Measurements from ENCODE around the gene KIF5B.
"Not testable (repeated sequence)": the region's sequence is repeated elsewhere in the genome, so short reads cannot be mapped to it uniquely, and the experiment has no call there.

The KIF5B gene

DNA sequence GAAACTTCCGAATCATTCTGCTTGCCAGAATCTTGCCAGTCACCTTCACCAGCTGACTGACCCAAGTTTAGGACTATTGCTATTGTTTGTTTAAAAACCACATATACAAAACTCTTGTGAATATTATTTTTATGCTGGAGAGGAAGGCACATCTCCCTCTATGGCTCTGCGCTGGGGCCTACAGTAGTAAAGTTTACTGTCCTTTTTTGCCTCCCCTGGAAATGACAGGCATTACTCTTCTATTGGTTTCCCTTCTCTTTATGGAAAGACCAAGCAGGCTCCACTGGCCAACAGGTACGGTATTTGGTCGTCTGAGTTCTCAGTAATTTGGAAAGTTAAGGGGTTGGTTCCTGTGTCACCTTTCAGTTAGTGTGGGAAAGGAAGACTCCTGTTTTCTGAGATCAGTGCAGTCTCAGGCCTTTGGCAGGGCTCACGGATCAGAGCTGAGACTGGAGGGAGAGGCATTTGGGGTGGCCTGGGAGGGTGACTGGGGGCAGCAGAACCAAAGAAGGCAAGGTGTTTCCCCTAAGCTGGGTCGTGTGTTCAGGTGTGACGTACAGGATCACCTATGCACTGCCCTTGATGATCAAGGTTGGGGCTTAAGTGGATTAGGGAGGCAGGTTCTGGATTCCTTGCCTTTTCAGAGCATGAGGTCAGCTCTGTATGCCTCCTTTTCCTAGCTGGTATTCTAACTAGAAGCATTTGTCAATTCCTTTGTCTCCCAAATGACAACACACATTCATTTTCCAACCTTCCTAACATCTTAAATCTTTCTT lies 16.0 kb upstream of the KIF5B start:
- Histone ChIP-seq H3K4me1 (ENCODE audit: control extremely low read depth in 1 of 4, control insufficient read depth in 4 of 4, insufficient read depth in 4 of 4, low read length in 3 of 4) (no peaks in the 10 kb centered on the region), H3K27ac (ENCODE audit: insufficient read depth in 1 of 2, low read depth in 1 of 2, low read length in 2 of 2, poor library complexity in 1 of 2, severe bottlenecking in 2 of 2) (no peak overlapping the region), H3K36me3 (ENCODE audit: control insufficient read depth in 4 of 4, insufficient read depth in 4 of 4, low read length in 3 of 4) (no peaks in the 10 kb centered on the region), H3K9me3 (ENCODE audit: control extremely low read depth in 1 of 5, control insufficient read depth in 4 of 5, insufficient read depth in 2 of 5, low read depth in 1 of 5, low read length in 4 of 5) (no peaks in the 10 kb centered on the region), H3K4me3 (ENCODE audit: control insufficient read depth in 1 of 7, extremely low read depth in 1 of 7, insufficient read depth in 4 of 7, low read depth in 2 of 7, low read length in 6 of 7) (no peak overlapping the region), H3K27me3 (replicated peaks in 2 of 5; ENCODE audit: control insufficient read depth in 4 of 5, insufficient read depth in 5 of 5, low read length in 4 of 5) (no peaks in the 10 kb centered on the region)
- POLR2A ChIA-PET = no interaction called here
- CTCF ChIA-PET = interaction anchor here (1.1 to 1.3 kb wide), 2 partner anchors 8 to 1401 kb away, joined by 3 read pairs; no protein-coding TSS in a partner anchor
- WGBS (ENCODE audit: insufficient coverage) = 96% methylated on average over 4 of the region's 7 CpGs
- DNase-seq = no peak

- Histone ChIP-seq H3K4me3 (ENCODE audit: control insufficient read depth in 1 of 7, extremely low read depth in 1 of 7, insufficient read depth in 4 of 7, low read depth in 2 of 7, low read length in 6 of 7) (no peak overlapping the region), H3K27ac (ENCODE audit: insufficient read depth in 1 of 2, low read depth in 1 of 2, low read length in 2 of 2, poor library complexity in 1 of 2, severe bottlenecking in 2 of 2) (no peak overlapping the region), H3K27me3 (replicated peaks in 2 of 5; ENCODE audit: control insufficient read depth in 4 of 5, insufficient read depth in 5 of 5, low read length in 4 of 5) (no peaks in the 10 kb centered on the region), H3K4me1 (ENCODE audit: control extremely low read depth in 1 of 4, control insufficient read depth in 4 of 4, insufficient read depth in 4 of 4, low read length in 3 of 4) (peaks cover 0 to 8% (median 0%) of the 10 kb centered on the region in 4 experiments), H3K36me3 (ENCODE audit: control insufficient read depth in 4 of 4, insufficient read depth in 4 of 4, low read length in 3 of 4) (no peaks in the 10 kb centered on the region), H3K9me3 (ENCODE audit: control extremely low read depth in 1 of 5, control insufficient read depth in 4 of 5, insufficient read depth in 2 of 5, low read depth in 1 of 5, low read length in 4 of 5) (no peaks in the 10 kb centered on the region)
- DNase-seq = no peak
- CTCF ChIA-PET = interaction anchor here (1.1 kb wide), 1 partner anchor 1400 kb away, joined by 3 read pairs; no protein-coding TSS in a partner anchor
- 83% methylated on average over 1 of the region's 2 CpGs for WGBS (ENCODE audit: insufficient coverage)
- POLR2A ChIA-PET = no interaction called here
Observed at GRCh38 chr10:32070645-32071044, 14.4 kb upstream of the KIF5B start.

DNA sequence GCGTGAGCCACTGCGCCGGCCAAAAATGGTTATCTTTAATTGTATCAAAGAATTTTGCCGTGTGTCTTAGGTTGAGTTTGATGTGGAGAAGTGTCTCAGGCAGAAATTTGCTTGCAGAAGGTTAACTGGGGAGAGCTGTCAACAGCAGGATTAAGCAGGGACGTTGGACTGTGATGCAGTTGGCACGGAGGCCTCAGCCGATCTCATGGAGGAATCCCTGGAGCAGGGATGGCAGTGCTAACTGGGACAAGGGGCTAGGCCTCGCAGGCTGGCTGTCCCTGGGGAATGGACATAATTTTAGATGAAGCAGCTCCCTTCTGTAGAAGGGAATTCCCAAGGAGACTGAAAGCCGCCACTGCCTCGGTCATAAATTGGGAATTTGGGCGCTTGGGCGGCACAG lies 12.3 kb upstream of the KIF5B start:
- no peaks in the 10 kb centered on the region for H3K36me3 ChIP-seq (ENCODE audit: control insufficient read depth in 4 of 4, insufficient read depth in 4 of 4, low read length in 3 of 4)
- no peaks in the 10 kb centered on the region for H3K9me3 ChIP-seq (ENCODE audit: control extremely low read depth in 1 of 5, control insufficient read depth in 4 of 5, insufficient read depth in 2 of 5, low read depth in 1 of 5, low read length in 4 of 5)
- no peak overlapping the region for H3K4me3 ChIP-seq (ENCODE audit: control insufficient read depth in 1 of 7, extremely low read depth in 1 of 7, insufficient read depth in 4 of 7, low read depth in 2 of 7, low read length in 6 of 7)
- DNase-seq = no peak
- no peaks in the 10 kb centered on the region for H3K27me3 ChIP-seq (replicated peaks in 2 of 5; ENCODE audit: control insufficient read depth in 4 of 5, insufficient read depth in 5 of 5, low read length in 4 of 5)
- POLR2A ChIA-PET = no interaction called here
- WGBS (ENCODE audit: insufficient coverage) = 81% methylated on average over 12 of the region's 12 CpGs
- CTCF ChIA-PET = no interaction called here
- no peak overlapping the region for H3K27ac ChIP-seq (ENCODE audit: insufficient read depth in 1 of 2, low read depth in 1 of 2, low read length in 2 of 2, poor library complexity in 1 of 2, severe bottlenecking in 2 of 2)
- H3K4me1 ChIP-seq (ENCODE audit: control extremely low read depth in 1 of 4, control insufficient read depth in 4 of 4, insufficient read depth in 4 of 4, low read length in 3 of 4) = peaks cover 0 to 11% (median 0%) of the 10 kb centered on the region in 4 experiments

DNA sequence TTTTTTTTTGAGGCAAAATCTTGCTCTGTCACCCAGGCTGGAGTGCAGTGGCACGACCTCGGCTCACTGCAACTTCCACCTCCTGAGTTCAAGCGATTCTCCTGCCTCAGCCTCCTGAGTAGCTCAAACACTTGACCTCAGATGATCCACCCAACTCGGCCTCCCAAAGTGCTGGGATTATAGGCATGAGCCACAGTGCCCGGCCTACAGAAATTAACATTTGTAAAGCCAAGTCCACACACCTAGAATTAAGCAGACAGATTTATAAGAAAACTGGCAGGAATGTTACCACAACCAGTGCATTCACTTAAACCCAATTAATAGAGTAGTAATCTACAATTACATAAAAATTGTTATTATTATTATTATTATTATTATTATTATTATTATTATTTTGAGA lies 11.7 kb upstream of the KIF5B start:
- H3K9me3 ChIP-seq (ENCODE audit: control extremely low read depth in 1 of 5, control insufficient read depth in 4 of 5, insufficient read depth in 2 of 5, low read depth in 1 of 5, low read length in 4 of 5); H3K4me3 ChIP-seq (ENCODE audit: control insufficient read depth in 1 of 7, extremely low read depth in 1 of 7, insufficient read depth in 4 of 7, low read depth in 2 of 7, low read length in 6 of 7); H3K36me3 ChIP-seq (ENCODE audit: control insufficient read depth in 4 of 4, insufficient read depth in 4 of 4, low read length in 3 of 4); POLR2A ChIA-PET; CTCF ChIA-PET; H3K27me3 ChIP-seq (replicated peaks in 2 of 5; ENCODE audit: control insufficient read depth in 4 of 5, insufficient read depth in 5 of 5, low read length in 4 of 5); DNase-seq; H3K27ac ChIP-seq (ENCODE audit: insufficient read depth in 1 of 2, low read depth in 1 of 2, low read length in 2 of 2, poor library complexity in 1 of 2, severe bottlenecking in 2 of 2): not testable (repeated sequence)
- 97% methylated on average over 5 of the region's 5 CpGs for WGBS (ENCODE audit: insufficient coverage)
- peaks cover 0 to 11% (median 0%) of the 10 kb centered on the region in 4 experiments for H3K4me1 ChIP-seq (ENCODE audit: control extremely low read depth in 1 of 4, control insufficient read depth in 4 of 4, insufficient read depth in 4 of 4, low read length in 3 of 4)

DNA sequence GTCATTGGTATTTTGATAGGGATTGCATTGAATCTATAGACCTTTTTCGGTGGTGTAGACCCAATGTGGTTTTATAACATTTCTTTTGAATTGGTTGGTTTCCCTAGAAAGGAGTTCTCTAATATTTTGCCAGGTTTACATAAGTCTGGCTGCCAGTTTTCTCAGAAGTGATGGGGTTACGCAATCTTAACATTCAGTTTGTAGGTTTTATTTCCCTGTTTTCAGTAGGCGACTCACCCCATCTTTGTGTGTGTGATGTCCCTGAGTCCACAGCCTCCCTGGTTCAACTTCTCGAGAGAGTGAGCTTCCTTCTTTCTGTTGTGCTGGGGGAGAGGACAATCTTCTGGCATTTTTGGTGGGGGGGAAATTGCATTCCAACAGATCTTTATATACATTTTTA lies 9.6 kb upstream of the KIF5B start:
- Histone ChIP-seq H3K4me3 (ENCODE audit: control insufficient read depth in 1 of 7, extremely low read depth in 1 of 7, insufficient read depth in 4 of 7, low read depth in 2 of 7, low read length in 6 of 7) (no peak overlapping the region), H3K36me3 (ENCODE audit: control insufficient read depth in 4 of 4, insufficient read depth in 4 of 4, low read length in 3 of 4) (no peaks in the 10 kb centered on the region), H3K4me1 (ENCODE audit: control extremely low read depth in 1 of 4, control insufficient read depth in 4 of 4, insufficient read depth in 4 of 4, low read length in 3 of 4) (peaks cover 0 to 11% (median 0%) of the 10 kb centered on the region in 4 experiments), H3K27me3 (replicated peaks in 2 of 5; ENCODE audit: control insufficient read depth in 4 of 5, insufficient read depth in 5 of 5, low read length in 4 of 5) (no peaks in the 10 kb centered on the region), H3K27ac (ENCODE audit: insufficient read depth in 1 of 2, low read depth in 1 of 2, low read length in 2 of 2, poor library complexity in 1 of 2, severe bottlenecking in 2 of 2) (no peak overlapping the region), H3K9me3 (ENCODE audit: control extremely low read depth in 1 of 5, control insufficient read depth in 4 of 5, insufficient read depth in 2 of 5, low read depth in 1 of 5, low read length in 4 of 5) (no peaks in the 10 kb centered on the region)
- 14% methylated on average over 1 of the region's 4 CpGs for WGBS (ENCODE audit: insufficient coverage)
- DNase-seq = peak; percentile 11 to 48 (median 47)
- POLR2A ChIA-PET = no interaction called here
- CTCF ChIA-PET = interaction anchor here (0.6 kb wide), 1 partner anchor 1803 kb away, joined by 4 read pairs; no protein-coding TSS in a partner anchor

DNA sequence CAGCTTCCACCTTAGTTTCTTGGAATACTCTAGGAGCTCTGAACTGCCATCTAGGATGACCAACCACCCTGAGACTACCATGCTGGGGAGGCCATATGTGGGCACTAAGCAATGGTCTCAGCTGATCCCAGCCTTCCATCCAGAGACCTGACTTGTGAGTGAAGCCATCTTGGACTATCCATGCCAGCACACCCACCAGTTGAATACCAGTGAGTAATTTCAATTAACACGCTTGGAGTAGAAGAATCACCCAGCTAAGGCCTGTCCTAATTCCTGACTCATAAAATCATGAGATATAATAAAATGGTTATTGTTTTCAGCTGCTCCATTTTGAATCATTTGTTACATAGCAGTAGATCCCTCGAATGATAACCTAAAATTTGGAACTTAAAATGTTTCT lies 5.2 kb upstream of the KIF5B start:
- H3K4me1 ChIP-seq (ENCODE audit: control extremely low read depth in 1 of 4, control insufficient read depth in 4 of 4, insufficient read depth in 4 of 4, low read length in 3 of 4) = peaks cover 0 to 18% (median 3%) of the 10 kb centered on the region in 4 experiments
- ChIA-PET POLR2A (no interaction called here), CTCF (no interaction called here)
- no peak overlapping the region for H3K27ac ChIP-seq (ENCODE audit: insufficient read depth in 1 of 2, low read depth in 1 of 2, low read length in 2 of 2, poor library complexity in 1 of 2, severe bottlenecking in 2 of 2)
- no peaks in the 10 kb centered on the region for H3K27me3 ChIP-seq (replicated peaks in 2 of 5; ENCODE audit: control insufficient read depth in 4 of 5, insufficient read depth in 5 of 5, low read length in 4 of 5)
- no peak overlapping the region for H3K4me3 ChIP-seq (ENCODE audit: control insufficient read depth in 1 of 7, extremely low read depth in 1 of 7, insufficient read depth in 4 of 7, low read depth in 2 of 7, low read length in 6 of 7)
- peaks cover 0 to 1% (median 0%) of the 10 kb centered on the region in 5 experiments for H3K9me3 ChIP-seq (ENCODE audit: control extremely low read depth in 1 of 5, control insufficient read depth in 4 of 5, insufficient read depth in 2 of 5, low read depth in 1 of 5, low read length in 4 of 5)
- no peak for DNase-seq
- WGBS (ENCODE audit: insufficient coverage) = no CpG with 5 or more reads among the region's 2 CpGs
- H3K36me3 ChIP-seq (ENCODE audit: control insufficient read depth in 4 of 4, insufficient read depth in 4 of 4, low read length in 3 of 4) = no peaks in the 10 kb centered on the region

DNA sequence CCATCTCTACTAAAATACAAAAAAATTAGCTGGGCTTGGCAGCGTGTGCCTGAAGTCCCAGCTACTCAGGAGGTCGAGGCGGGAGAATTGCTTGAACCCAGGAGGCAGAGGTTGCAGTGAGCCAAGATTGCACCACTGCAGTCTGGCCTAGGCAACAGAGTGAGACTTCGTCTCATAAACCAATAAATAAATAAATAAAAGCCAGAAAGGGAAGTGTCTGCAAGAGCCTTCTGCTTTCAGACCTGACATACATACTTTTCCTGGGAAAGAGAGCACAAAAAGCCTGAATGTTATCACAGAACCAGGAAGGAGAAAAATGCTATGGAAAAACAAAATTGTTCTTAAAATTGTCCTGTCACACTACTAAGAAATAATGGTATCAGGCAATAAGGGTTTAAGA lies 4.1 kb upstream of the KIF5B start:
- Histone ChIP-seq H3K36me3 (ENCODE audit: control insufficient read depth in 4 of 4, insufficient read depth in 4 of 4, low read length in 3 of 4) (no peaks in the 10 kb centered on the region), H3K27me3 (replicated peaks in 2 of 5; ENCODE audit: control insufficient read depth in 4 of 5, insufficient read depth in 5 of 5, low read length in 4 of 5) (no peaks in the 10 kb centered on the region), H3K9me3 (ENCODE audit: control extremely low read depth in 1 of 5, control insufficient read depth in 4 of 5, insufficient read depth in 2 of 5, low read depth in 1 of 5, low read length in 4 of 5) (peaks cover 0 to 1% (median 0%) of the 10 kb centered on the region in 5 experiments), H3K27ac (ENCODE audit: insufficient read depth in 1 of 2, low read depth in 1 of 2, low read length in 2 of 2, poor library complexity in 1 of 2, severe bottlenecking in 2 of 2) (no peak overlapping the region), H3K4me3 (ENCODE audit: control insufficient read depth in 1 of 7, extremely low read depth in 1 of 7, insufficient read depth in 4 of 7, low read depth in 2 of 7, low read length in 6 of 7) (no peak overlapping the region), H3K4me1 (ENCODE audit: control extremely low read depth in 1 of 4, control insufficient read depth in 4 of 4, insufficient read depth in 4 of 4, low read length in 3 of 4) (peaks cover 0 to 10% (median 3%) of the 10 kb centered on the region in 4 experiments)
- 100% methylated on average over 2 of the region's 4 CpGs for WGBS (ENCODE audit: insufficient coverage)
- POLR2A ChIA-PET = no interaction called here
- CTCF ChIA-PET = no interaction called here
- no peak for DNase-seq

Measured in common myeloid progenitor, CD34-positive (primary cell).